ENCODE results near the gene POU4F2. TPM values are rescaled to one million over a fixed set of nuclear protein-coding genes. Genes with fewer than 3 reads are reported as not detected.
"Not testable (repeated sequence)": the region's sequence is repeated elsewhere in the genome, so short reads cannot be mapped to it uniquely, and the experiment has no call there.

Gene POU4F2
- total RNA-seq, 1 donor from 2014 or later, result not detected

DNA sequence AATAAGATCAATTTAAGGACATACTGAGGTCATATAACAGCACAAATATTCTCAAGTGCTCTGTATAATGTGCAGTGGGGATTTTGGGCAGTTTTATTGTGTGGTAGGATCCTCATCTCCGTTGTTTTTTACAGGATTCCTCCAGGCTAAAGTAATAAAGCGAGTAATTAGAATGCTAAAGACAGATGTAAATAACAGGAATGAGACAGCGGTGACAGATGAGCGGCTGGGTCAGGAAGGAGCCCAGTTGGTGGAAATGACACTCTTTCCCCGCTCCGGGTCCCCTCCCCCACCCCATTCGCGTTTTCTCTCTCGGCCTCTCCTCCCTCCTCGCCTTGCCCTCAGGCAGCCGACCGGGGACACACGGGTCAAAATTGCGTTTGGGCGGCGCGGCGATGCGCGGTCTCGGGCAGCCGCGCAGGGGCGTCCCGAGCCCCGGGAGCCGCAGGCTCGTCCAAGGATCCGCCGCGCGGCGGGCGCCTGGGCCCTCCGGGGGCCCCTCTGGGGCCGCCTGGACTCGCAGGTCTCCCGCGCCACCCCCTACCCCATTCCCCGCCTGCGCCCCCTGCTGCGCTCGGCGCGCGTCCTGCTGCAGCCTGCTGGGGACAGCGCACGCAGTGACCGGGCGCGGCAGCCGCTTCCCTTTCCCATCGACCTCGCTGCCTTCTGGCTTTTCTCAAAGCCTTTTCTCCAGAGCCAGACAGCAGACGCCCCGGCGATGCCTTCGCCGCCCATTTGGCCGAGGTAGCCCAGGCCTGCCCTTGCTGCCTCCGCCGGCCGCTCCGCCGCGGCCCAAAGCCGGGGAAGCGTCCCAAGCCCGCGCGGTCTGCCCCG, 16.2 kb downstream of the POU4F2 start:
- DNase-seq (ENCODE audit: low spot score), result no peak

DNA sequence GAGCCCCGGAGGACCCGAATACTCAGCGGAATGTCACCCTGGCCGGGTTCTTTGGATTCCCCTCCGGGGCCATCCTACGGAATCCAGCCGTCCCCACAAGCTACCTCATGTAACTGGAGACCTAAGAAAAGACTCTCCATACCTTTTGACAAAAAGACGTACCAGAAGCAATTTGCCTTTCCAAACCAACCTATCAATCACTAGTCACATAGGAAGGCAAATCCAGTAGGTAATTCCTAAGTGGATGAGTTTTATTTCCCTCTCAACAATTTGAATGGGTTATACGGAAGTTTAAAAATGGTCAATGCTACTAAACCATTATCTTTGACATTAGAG, 16.8 kb downstream of the POU4F2 start:
- DNase-seq (ENCODE audit: low spot score), result no peak

DNA sequence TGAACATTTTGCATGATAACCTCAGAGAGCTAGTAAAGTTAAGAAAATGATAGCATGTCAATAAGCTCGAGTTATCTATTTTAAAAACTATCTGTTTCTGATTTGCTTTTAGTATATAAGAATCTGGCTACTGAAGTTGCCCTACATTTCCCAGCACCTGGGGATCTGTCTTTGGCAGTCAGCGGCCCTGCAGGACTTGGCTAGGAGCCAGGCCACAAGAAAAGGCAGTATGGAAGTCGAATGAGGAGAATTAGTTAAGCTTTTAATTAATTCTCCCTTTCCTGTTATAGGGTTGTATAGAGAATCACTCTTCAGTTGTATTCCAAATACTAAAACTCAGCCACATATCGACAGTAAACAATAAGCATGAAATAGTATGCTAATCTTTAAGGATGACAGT, 22.7 kb downstream of the POU4F2 start:
- no peak for DNase-seq (ENCODE audit: low spot score)

DNA sequence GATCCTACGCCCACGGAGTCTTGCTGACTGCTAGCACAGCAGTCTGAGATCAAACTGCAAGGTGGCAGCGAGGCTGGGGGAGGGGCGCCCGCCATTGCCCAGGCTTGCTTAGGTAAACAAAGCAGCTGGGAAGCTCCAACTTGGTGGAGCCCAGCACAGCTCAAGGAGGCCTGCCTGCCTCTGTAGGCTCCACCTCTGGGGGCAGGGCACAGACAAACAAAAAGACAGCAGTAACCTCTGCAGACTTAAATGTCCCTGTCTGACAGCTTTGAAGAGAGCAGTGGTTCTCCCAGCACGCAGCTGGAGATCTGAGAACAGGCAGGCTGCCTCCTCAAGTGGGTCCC, 25.2 kb downstream of the POU4F2 start:
- not testable (repeated sequence) for DNase-seq (ENCODE audit: low spot score)

DNA sequence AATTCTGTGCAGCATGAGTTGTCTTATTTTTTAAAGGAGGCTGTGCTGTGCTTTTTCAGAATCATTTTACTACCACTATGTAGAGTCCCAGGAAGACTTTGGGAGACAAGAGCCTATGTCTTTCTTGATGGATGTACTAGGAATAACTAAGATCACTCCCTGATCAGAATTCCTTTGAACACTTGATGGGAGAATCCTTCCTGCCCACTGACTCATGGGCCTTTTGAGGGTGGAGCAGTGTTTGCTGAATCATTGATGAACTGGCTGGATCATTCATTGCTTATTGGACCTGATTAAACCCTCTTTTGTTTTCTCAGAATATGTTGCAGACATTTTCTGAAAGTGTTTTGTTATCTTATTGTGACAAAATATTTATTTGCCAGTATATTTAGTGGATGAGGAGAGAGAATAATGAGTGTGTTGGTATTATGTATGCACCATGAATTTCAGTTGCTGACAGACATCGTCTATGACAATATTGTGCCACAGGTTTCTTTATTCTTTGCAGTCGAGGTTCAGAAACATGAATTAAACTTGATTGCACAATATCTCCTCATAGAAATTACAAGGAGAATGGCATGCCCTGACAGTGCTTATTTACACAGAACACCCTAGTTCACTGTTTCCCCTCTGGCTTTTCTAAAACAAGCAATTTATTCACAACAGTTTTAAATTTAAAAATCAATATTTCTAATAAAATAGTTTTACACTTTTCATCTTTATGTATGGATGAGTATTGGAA, 36.3 kb downstream of the POU4F2 start:
- no peak for DNase-seq (ENCODE audit: low spot score)

Other genes starting within 250 kb of the POU4F2 start
- 12.0 TPM for gene SLC10A7, start 117.0 kb upstream of the POU4F2 start, total RNA-seq